Vagina (tissue), 2 donors: ENCODE measurements around the gene ADPRHL1.

Experiments used
- POLR2A ChIP-seq, 2 donors: fragments of 450-650 bp; IDR thresholded peaks; one replicate each; pipeline ENCODE4 v1.6.1; 2017; ENCODE audit warnings: antibody characterized with exemption in 2 of 2, mild to moderate bottlenecking in 2 of 2, moderate library complexity in 2 of 2
- TF ChIP-seq, protein P1 (sequence below), 3 experiments: fragments of 450-650 bp in 2 of 3; fragments of 200-600 bp in 1 of 3; sonication (generic) in 1 of 3; IDR thresholded peaks; one replicate each; pipeline ENCODE4 v1.5.1; 2017 to 2019; ENCODE audit warnings: antibody characterized with exemption in 3 of 3, mild to moderate bottlenecking in 2 of 3, moderate library complexity in 2 of 3

- TF ChIP-seq, protein P1, sequence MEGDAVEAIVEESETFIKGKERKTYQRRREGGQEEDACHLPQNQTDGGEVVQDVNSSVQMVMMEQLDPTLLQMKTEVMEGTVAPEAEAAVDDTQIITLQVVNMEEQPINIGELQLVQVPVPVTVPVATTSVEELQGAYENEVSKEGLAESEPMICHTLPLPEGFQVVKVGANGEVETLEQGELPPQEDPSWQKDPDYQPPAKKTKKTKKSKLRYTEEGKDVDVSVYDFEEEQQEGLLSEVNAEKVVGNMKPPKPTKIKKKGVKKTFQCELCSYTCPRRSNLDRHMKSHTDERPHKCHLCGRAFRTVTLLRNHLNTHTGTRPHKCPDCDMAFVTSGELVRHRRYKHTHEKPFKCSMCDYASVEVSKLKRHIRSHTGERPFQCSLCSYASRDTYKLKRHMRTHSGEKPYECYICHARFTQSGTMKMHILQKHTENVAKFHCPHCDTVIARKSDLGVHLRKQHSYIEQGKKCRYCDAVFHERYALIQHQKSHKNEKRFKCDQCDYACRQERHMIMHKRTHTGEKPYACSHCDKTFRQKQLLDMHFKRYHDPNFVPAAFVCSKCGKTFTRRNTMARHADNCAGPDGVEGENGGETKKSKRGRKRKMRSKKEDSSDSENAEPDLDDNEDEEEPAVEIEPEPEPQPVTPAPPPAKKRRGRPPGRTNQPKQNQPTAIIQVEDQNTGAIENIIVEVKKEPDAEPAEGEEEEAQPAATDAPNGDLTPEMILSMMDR (IDR thresholded peaks at IDR 0.05), result no peak
- peak in 1 of 2 donors; percentile 10 for TF ChIP-seq POLR2A (IDR thresholded peaks at IDR 0.05)
Measured at GRCh38 chr13:113364311-113364889, 88.9 kb downstream of the ADPRHL1 start.
